Measurements from ENCODE around the gene OGFRL1. TPM values are rescaled to one million over a fixed set of nuclear protein-coding genes. Genes with fewer than 3 reads are reported as not detected.
A peak's percentile ranks its signal among the peaks of the same experiment; 100 is the strongest.

Gene OGFRL1
- total and polyA plus RNA-seq, 2 donors (not counting 1 experiment from before 2014, with no cell fraction given) = 6.4 to 31.6 TPM

DNA sequence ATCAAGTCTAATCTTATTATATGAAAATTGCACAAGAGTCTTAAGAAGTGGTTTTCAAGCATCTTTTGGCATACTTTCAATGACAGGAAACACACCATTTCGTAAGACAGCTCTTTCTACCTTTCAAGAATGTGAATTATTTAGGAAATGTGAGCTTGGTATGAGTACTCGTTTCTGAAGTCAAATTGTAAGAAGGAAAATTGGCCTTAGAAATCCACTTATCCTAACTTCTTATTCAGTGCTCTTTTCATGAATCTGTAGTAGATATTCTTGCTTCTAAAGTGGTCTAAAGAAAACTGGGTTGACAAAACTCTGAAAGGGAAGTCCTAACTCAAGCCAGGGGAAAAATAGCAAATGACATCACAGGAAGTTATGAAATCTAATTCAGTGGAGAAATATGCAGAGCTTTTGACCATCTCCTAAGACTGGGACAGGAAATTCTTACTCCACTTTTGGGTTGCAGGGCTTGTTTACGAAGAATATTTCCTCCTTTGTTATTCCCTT is 38.5 kb upstream of the OGFRL1 start:
- ATAC-seq (ENCODE audit: low read depth) (no peak), DNase-seq (no peak)
- Histone ChIP-seq H3K36me3 (replicated peaks in 1 of 2; ENCODE audit: control extremely low read depth in 1 of 2, control insufficient read depth in 1 of 2, extremely low read depth in 1 of 2, insufficient read depth in 2 of 2, low read length in 1 of 2) (no peaks in the 10 kb centered on the region), H3K4me1 (ENCODE audit: control insufficient read depth in 2 of 2, insufficient read depth in 2 of 2, low read length in 2 of 2) (peaks cover 38 to 65% of the 10 kb centered on the region in 2 donors), H3K79me2 (ENCODE audit: control insufficient read depth, insufficient read depth, low read length) (no peaks in the 10 kb centered on the region), H3K4me3 (ENCODE audit: control extremely low read depth in 1 of 5, extremely low read depth in 1 of 5, insufficient read depth in 1 of 5, low read depth in 2 of 5, low read length in 4 of 5) (no peak overlapping the region), H3K9me3 (ENCODE audit: control extremely low read depth in 1 of 3, control insufficient read depth in 2 of 3, insufficient read depth in 1 of 3, low read length in 2 of 3) (peaks cover 0 to 12% (median 7%) of the 10 kb centered on the region in 3 donors), H4K20me1 (ENCODE audit: control insufficient read depth, insufficient read depth, low read length, poor library complexity, severe bottlenecking) (no peaks in the 10 kb centered on the region), H3K4me2 (replicated peaks; ENCODE audit: low read depth, low read length, poor library complexity, severe bottlenecking) (peak overlapping the region; percentile 5), H3K27ac (ENCODE audit: low read length in 2 of 2) (peak overlapping the region; percentile 38 to 65), H2AFZ (ENCODE audit: insufficient read depth, low read depth, low read length, poor library complexity, severe bottlenecking) (peak overlapping the region; percentile 49), H3K9ac (ENCODE audit: low read length) (no peak overlapping the region), H3K27me3 (replicated peaks in 1 of 4; ENCODE audit: control extremely low read depth in 1 of 4, control insufficient read depth in 3 of 4, insufficient read depth in 4 of 4, low read length in 3 of 4) (no peaks in the 10 kb centered on the region)
- Mint-ChIP-seq H3K27me3 (no peaks in the 10 kb centered on the region), H3K4me3 (peak overlapping the region; percentile 17), H3K9me3 (ENCODE audit: insufficient read depth) (no peaks in the 10 kb centered on the region), H3K4me1 (peaks cover 66% of the 10 kb centered on the region), H3K27ac (peak overlapping the region; percentile 65)
- POLR2A ChIA-PET = no interaction called here
- intact Hi-C loops (cut with micrococcal nuclease) = loop anchor here (1.0 to 5.0 kb wide), 2 partner anchors 38 kb away; partner anchors contain the start of gene OGFRL1
- WGBS (ENCODE audit: insufficient coverage) = no CpG with 5 or more reads among the region's 3 CpGs
- TF ChIP-seq, protein P1, sequence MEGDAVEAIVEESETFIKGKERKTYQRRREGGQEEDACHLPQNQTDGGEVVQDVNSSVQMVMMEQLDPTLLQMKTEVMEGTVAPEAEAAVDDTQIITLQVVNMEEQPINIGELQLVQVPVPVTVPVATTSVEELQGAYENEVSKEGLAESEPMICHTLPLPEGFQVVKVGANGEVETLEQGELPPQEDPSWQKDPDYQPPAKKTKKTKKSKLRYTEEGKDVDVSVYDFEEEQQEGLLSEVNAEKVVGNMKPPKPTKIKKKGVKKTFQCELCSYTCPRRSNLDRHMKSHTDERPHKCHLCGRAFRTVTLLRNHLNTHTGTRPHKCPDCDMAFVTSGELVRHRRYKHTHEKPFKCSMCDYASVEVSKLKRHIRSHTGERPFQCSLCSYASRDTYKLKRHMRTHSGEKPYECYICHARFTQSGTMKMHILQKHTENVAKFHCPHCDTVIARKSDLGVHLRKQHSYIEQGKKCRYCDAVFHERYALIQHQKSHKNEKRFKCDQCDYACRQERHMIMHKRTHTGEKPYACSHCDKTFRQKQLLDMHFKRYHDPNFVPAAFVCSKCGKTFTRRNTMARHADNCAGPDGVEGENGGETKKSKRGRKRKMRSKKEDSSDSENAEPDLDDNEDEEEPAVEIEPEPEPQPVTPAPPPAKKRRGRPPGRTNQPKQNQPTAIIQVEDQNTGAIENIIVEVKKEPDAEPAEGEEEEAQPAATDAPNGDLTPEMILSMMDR (IDR thresholded peaks at IDR 0.05) = no peak
- TF ChIP-seq EZH2 (IDR thresholded peaks at IDR 0.05; ENCODE audit: borderline replicate concordance, insufficient read depth, low read depth, low read length, poor library complexity, severe bottlenecking) = no peak
- CTCF ChIA-PET = interaction anchor here (2.1 kb wide), 1 partner anchor 60 kb away, joined by 10 read pairs; no protein-coding TSS in a partner anchor

DNA sequence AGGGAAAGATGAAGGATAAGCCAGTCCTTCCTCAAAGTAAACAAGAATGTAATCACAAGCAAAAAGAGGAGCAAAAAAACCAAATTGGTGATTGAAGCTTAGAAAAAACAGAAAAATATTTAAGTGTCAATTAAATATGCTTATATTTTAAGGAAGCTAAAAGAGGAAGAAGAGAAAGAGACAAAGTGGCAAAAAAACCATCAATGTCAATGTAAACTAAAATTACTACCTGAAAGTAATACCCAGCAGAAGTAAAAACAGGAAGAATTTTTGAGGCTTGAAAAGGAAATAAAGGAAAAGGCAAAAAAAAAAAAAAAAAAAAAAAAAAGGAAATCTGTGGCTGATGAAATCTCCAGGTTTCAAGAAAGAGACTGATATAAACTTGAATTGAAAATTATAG is 36.2 kb upstream of the OGFRL1 start:
- Histone ChIP-seq H4K20me1 (ENCODE audit: control insufficient read depth, insufficient read depth, low read length, poor library complexity, severe bottlenecking) (no peaks in the 10 kb centered on the region), H3K4me1 (ENCODE audit: control insufficient read depth in 2 of 2, insufficient read depth in 2 of 2, low read length in 2 of 2) (peaks cover 38 to 65% of the 10 kb centered on the region in 2 donors), H2AFZ (ENCODE audit: insufficient read depth, low read depth, low read length, poor library complexity, severe bottlenecking) (no peak overlapping the region), H3K9me3 (ENCODE audit: control extremely low read depth in 1 of 3, control insufficient read depth in 2 of 3, insufficient read depth in 1 of 3, low read length in 2 of 3) (peaks cover 0 to 3% (median 3%) of the 10 kb centered on the region in 3 donors), H3K36me3 (replicated peaks in 1 of 2; ENCODE audit: control extremely low read depth in 1 of 2, control insufficient read depth in 1 of 2, extremely low read depth in 1 of 2, insufficient read depth in 2 of 2, low read length in 1 of 2) (no peaks in the 10 kb centered on the region), H3K27ac (ENCODE audit: low read length in 2 of 2) (peak overlapping the region in 1 of 2 donors; percentile 28), H3K27me3 (replicated peaks in 1 of 4; ENCODE audit: control extremely low read depth in 1 of 4, control insufficient read depth in 3 of 4, insufficient read depth in 4 of 4, low read length in 3 of 4) (no peaks in the 10 kb centered on the region), H3K9ac (ENCODE audit: low read length) (no peak overlapping the region), H3K79me2 (ENCODE audit: control insufficient read depth, insufficient read depth, low read length) (no peaks in the 10 kb centered on the region), H3K4me3 (ENCODE audit: control extremely low read depth in 1 of 5, extremely low read depth in 1 of 5, insufficient read depth in 1 of 5, low read depth in 2 of 5, low read length in 4 of 5) (no peak overlapping the region), H3K4me2 (replicated peaks; ENCODE audit: low read depth, low read length, poor library complexity, severe bottlenecking) (peak overlapping the region; percentile 37)
- ATAC-seq (ENCODE audit: low read depth) = no peak
- POLR2A ChIA-PET = interaction anchor here (1.2 kb wide), 1 partner anchor 36 kb away, joined by 3 read pairs; no protein-coding TSS in a partner anchor
- Mint-ChIP-seq H3K27me3 (no peaks in the 10 kb centered on the region), H3K4me3 (peak overlapping the region; percentile 37), H3K9me3 (ENCODE audit: insufficient read depth) (no peaks in the 10 kb centered on the region), H3K4me1 (peaks cover 63% of the 10 kb centered on the region), H3K27ac (peak overlapping the region; percentile 47)
- peak; percentile 22 for DNase-seq
- intact Hi-C loops (cut with micrococcal nuclease) = loop anchor here (5.0 kb wide), 1 partner anchor 40 kb away; no protein-coding TSS in a partner anchor
- TF ChIP-seq, protein P1 (IDR thresholded peaks at IDR 0.05) = no peak
- TF ChIP-seq EZH2 (IDR thresholded peaks at IDR 0.05; ENCODE audit: borderline replicate concordance, insufficient read depth, low read depth, low read length, poor library complexity, severe bottlenecking) = no peak
- CTCF ChIA-PET = interaction anchor here (0.9 to 1.7 kb wide), 2 partner anchors 36 to 38 kb away, joined by 3 to 5 read pairs; no protein-coding TSS in a partner anchor
